HEK293 (cell line): ENCODE data around the gene ZNF224.
A peak's percentile ranks its signal among the peaks of the same experiment; 100 is the strongest.

Source experiments
- CTCF ChIA-PET: fragments of 350-600 bp; formaldehyde crosslinking; extraction: SDS; loops from one replicate; lab custom pipeline; 2021; ENCODE audit warnings: antibody characterized with exemption; lab: Yijun Ruan, JAX
- POLR2A ChIA-PET: fragments of 300-600 bp; formaldehyde crosslinking; extraction: SDS; loops from one replicate; lab custom pipeline; 2020; ENCODE audit warnings: antibody characterized with exemption, inconsistent platforms; lab: Yijun Ruan, JAX
- H3K27ac ChIP-seq: fragments of 200-500 bp; sonication (Bioruptor generic); 2 replicates; pipeline ENCODE4 v1.5.1; 2014; ENCODE audit warnings: low read depth, low read length, control low read depth, inconsistent platforms; ENCODE audit errors: extremely low read depth
- H3K36me3 ChIP-seq, 2 experiments: fragments of 200-500 bp in 1 of 2; sonication (Bioruptor generic) in 1 of 2; 1 replicate in 1 of 2; 2 replicates in 1 of 2; pipeline ENCODE4 v1.5.1; 2014 to 2017; ENCODE audit warnings: inconsistent platforms in 2 of 2, low read length in 2 of 2; ENCODE audit not compliant: control insufficient read depth in 2 of 2, insufficient read depth in 1 of 2
- H3K4me1 ChIP-seq: fragments of 200-500 bp; sonication (Bioruptor generic); 2 replicates; pipeline ENCODE4 v1.5.1; 2014; ENCODE audit warnings: mild to moderate bottlenecking, low read length, inconsistent platforms; ENCODE audit not compliant: control insufficient read depth, insufficient read depth
- H3K4me3 ChIP-seq: 2 replicates; pipeline ENCODE4 v1.5.1; 2011; ENCODE audit warnings: low read depth, mild to moderate bottlenecking, control low read depth, low read length, moderate library complexity
- H3K9me3 ChIP-seq: fragments of 200-500 bp; sonication (Bioruptor generic); 2 replicates; pipeline ENCODE4 v1.5.1; 2014; ENCODE audit warnings: low read depth, low read length, inconsistent platforms; ENCODE audit not compliant: control insufficient read depth, insufficient read depth
- INSM2 ChIP-seq: fragments of 450-650 bp; formaldehyde crosslinking; IDR thresholded peaks from 2 replicates; pipeline ENCODE4 v1.5.1; 2016; ENCODE audit warnings: missing biosample characterization, missing genetic modification characterization
- PRDM2 ChIP-seq: fragments of 450-650 bp; formaldehyde crosslinking; IDR thresholded peaks from 2 replicates; pipeline ENCODE4 v1.5.1; 2016; ENCODE audit warnings: missing biosample characterization, missing genetic modification characterization, borderline replicate concordance
- SETDB1 ChIP-seq: IDR thresholded peaks from one replicate; pipeline ENCODE4 v1.6.1; 2017; ENCODE audit warnings: mild to moderate bottlenecking, low read length, moderate library complexity, mixed read lengths; ENCODE audit not compliant: insufficient read length
- ZNF10 ChIP-seq: fragments of 450-650 bp; formaldehyde crosslinking; IDR thresholded peaks from 2 replicates; pipeline ENCODE4 v1.5.1; 2017; ENCODE audit warnings: missing biosample characterization, missing genetic modification characterization
- ZNF174 ChIP-seq: fragments of 450-650 bp; formaldehyde crosslinking; IDR thresholded peaks from 2 replicates; pipeline ENCODE4 v1.5.0; 2017; ENCODE audit warnings: missing biosample characterization, mild to moderate bottlenecking, missing genetic modification characterization
- ZNF214 ChIP-seq: fragments of 450-650 bp; formaldehyde crosslinking; IDR thresholded peaks from 2 replicates; pipeline ENCODE4 v1.5.1; 2017; ENCODE audit warnings: missing biosample characterization, mild to moderate bottlenecking, missing genetic modification characterization, borderline replicate concordance
- ZNF274 ChIP-seq, 2 experiments: fragments of 200-500 bp in 1 of 2; fragments of 450-650 bp in 1 of 2; sonication (Bioruptor generic) in 1 of 2; formaldehyde crosslinking in 1 of 2; IDR thresholded peaks; 2 replicates each; pipeline versions ENCODE4 v1.5.1 to v1.6.1; 2014 to 2016; ENCODE audit warnings: borderline replicate concordance in 1 of 2, inconsistent platforms in 1 of 2, low read length in 1 of 2, missing biosample characterization in 1 of 2, missing genetic modification characterization in 1 of 2
- ZNF404 ChIP-seq: fragments of 450-650 bp; formaldehyde crosslinking; IDR thresholded peaks from 2 replicates; pipeline ENCODE4 v1.5.1; 2017; ENCODE audit warnings: missing biosample characterization, missing genetic modification characterization
- ZNF555 ChIP-seq: fragments of 450-650 bp; formaldehyde crosslinking; conservative IDR thresholded peaks from 2 replicates; pipeline ENCODE4 v1.5.1; 2017; ENCODE audit warnings: missing biosample characterization, mild to moderate bottlenecking, missing genetic modification characterization, inconsistent platforms
- ZNF560 ChIP-seq: fragments of 450-650 bp; formaldehyde crosslinking; IDR thresholded peaks from 2 replicates; pipeline ENCODE4 v1.5.1; 2017; ENCODE audit warnings: missing biosample characterization, missing genetic modification characterization, borderline replicate concordance
- ZNF571 ChIP-seq: fragments of 450-650 bp; formaldehyde crosslinking; IDR thresholded peaks from 2 replicates; pipeline ENCODE4 v1.5.0; 2017; ENCODE audit warnings: missing biosample characterization, missing genetic modification characterization
- ZNF654 ChIP-seq: fragments of 450-650 bp; formaldehyde crosslinking; IDR thresholded peaks from 2 replicates; pipeline ENCODE4 v1.5.1; 2016; ENCODE audit warnings: low read depth, missing biosample characterization, missing genetic modification characterization
- ZNF777 ChIP-seq: fragments of 450-650 bp; formaldehyde crosslinking; IDR thresholded peaks from 2 replicates; pipeline ENCODE4 v1.5.1; 2017; ENCODE audit warnings: missing biosample characterization, missing genetic modification characterization, borderline replicate concordance
- ZNF792 ChIP-seq: fragments of 450-650 bp; formaldehyde crosslinking; IDR thresholded peaks from 2 replicates; pipeline ENCODE4 v1.5.1; 2016; ENCODE audit warnings: missing biosample characterization, missing genetic modification characterization
- ZNF843 ChIP-seq: fragments of 450-650 bp; formaldehyde crosslinking; IDR thresholded peaks from 2 replicates; pipeline ENCODE4 v1.5.1; 2016; ENCODE audit warnings: missing biosample characterization, missing genetic modification characterization
- ZSCAN18 ChIP-seq: fragments of 450-650 bp; formaldehyde crosslinking; IDR thresholded peaks from 2 replicates; pipeline ENCODE4 v1.5.1; 2016; ENCODE audit warnings: missing biosample characterization, missing genetic modification characterization
- ZSCAN4 ChIP-seq: fragments of 450-650 bp; formaldehyde crosslinking; IDR thresholded peaks from 2 replicates; pipeline ENCODE4 v1.5.1; 2017; ENCODE audit warnings: missing biosample characterization, missing genetic modification characterization
- TF ChIP-seq, protein P1 (sequence below): fragments of 450-650 bp; formaldehyde crosslinking; IDR thresholded peaks from 2 replicates; pipeline ENCODE4 v1.5.1; 2016; ENCODE audit warnings: missing biosample characterization, missing genetic modification characterization

ZNF224 gene

GRCh38 chr19:44071824-44072542 is 22.2 kb upstream of the ZNF224 start, which contains the start of gene ZNF284:
Gene ZNF284, plus strand, starts transcription at chr19:44072159. Its CDS starts 4,231 bp downstream, at chr19:44076390.
- H3K4me1 ChIP-seq: peaks cover 16% of the 10 kb centered on the region
- peaks cover 14% of the 10 kb centered on the region for H3K9me3 ChIP-seq
- peak within 1 kb of the TSS; percentile 49 for H3K4me3 ChIP-seq
- ChIA-PET CTCF (interaction anchor here (0.6 kb wide), 1 partner anchor 75 kb away, joined by 3 read pairs; no protein-coding TSS in a partner anchor), POLR2A (interaction anchor here (0.5 to 1.4 kb wide), 5 partner anchors 10 to 140 kb away, joined by 3 to 6 read pairs (median 4); partner anchors contain the start of genes ZNF221, ZNF224, ZNF226 and ZNF227)
- H3K36me3 ChIP-seq: peaks cover 10 to 58% of the 10 kb centered on the region in 2 experiments
- H3K27ac ChIP-seq: peak within 1 kb of the TSS; percentile 62
- no peak for TF ChIP-seq ZNF274 (IDR thresholded peaks at IDR 0.05; ENCODE audit: low read length)
- TF ChIP-seq ZNF274 (tag by site-specific recombination; IDR thresholded peaks at IDR 0.05; ENCODE audit: borderline replicate concordance): no peak
- TF ChIP-seq ZNF10 (tag by site-specific recombination): no peak; the same call in 1 of the 2 replicates
- no peak; the same call in 1 of the 2 replicates for TF ChIP-seq ZNF777 (tag by site-specific recombination)
- TF ChIP-seq ZNF792 (tag by site-specific recombination): peak; percentile 84
- peak; percentile 85; the same call in 1 of the 2 replicates for TF ChIP-seq ZNF843 (tag by site-specific recombination)
- TF ChIP-seq ZNF571 (tag by site-specific recombination): no peak
- peak; percentile 54 for TF ChIP-seq INSM2 (tag by site-specific recombination)
- no peak for TF ChIP-seq PRDM2 (tag by site-specific recombination)
- TF ChIP-seq ZNF214: no peak
- TF ChIP-seq ZSCAN4: no peak
- no peak for TF ChIP-seq ZNF404 (tag by site-specific recombination)
- no peak for TF ChIP-seq ZNF555 (tag by site-specific recombination)
- no peak for TF ChIP-seq ZNF654 (tag by site-specific recombination)
- no peak for TF ChIP-seq ZNF174 (tag by site-specific recombination)
- no peak for TF ChIP-seq ZNF560 (tag by site-specific recombination)
- peak; percentile 54 for TF ChIP-seq SETDB1
- 0 out of 2 replicates have a peak, but pooled peaks have one; percentile 37 for TF ChIP-seq ZSCAN18 (tag by site-specific recombination)
- TF ChIP-seq, protein P1, sequence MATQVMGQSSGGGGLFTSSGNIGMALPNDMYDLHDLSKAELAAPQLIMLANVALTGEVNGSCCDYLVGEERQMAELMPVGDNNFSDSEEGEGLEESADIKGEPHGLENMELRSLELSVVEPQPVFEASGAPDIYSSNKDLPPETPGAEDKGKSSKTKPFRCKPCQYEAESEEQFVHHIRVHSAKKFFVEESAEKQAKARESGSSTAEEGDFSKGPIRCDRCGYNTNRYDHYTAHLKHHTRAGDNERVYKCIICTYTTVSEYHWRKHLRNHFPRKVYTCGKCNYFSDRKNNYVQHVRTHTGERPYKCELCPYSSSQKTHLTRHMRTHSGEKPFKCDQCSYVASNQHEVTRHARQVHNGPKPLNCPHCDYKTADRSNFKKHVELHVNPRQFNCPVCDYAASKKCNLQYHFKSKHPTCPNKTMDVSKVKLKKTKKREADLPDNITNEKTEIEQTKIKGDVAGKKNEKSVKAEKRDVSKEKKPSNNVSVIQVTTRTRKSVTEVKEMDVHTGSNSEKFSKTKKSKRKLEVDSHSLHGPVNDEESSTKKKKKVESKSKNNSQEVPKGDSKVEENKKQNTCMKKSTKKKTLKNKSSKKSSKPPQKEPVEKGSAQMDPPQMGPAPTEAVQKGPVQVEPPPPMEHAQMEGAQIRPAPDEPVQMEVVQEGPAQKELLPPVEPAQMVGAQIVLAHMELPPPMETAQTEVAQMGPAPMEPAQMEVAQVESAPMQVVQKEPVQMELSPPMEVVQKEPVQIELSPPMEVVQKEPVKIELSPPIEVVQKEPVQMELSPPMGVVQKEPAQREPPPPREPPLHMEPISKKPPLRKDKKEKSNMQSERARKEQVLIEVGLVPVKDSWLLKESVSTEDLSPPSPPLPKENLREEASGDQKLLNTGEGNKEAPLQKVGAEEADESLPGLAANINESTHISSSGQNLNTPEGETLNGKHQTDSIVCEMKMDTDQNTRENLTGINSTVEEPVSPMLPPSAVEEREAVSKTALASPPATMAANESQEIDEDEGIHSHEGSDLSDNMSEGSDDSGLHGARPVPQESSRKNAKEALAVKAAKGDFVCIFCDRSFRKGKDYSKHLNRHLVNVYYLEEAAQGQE (tag by site-specific recombination): 0 out of 2 replicates have a peak, but pooled peaks have one; percentile 69
